Endometrium (tissue), 2 donors: ENCODE results near the gene ABT1.
"Not testable (repeated sequence)": the region's sequence is repeated elsewhere in the genome, so short reads cannot be mapped to it uniquely, and the experiment has no call there.

ENCODE experiments used
- FAIRE-seq: peaks from 2 replicates; lab custom pipeline; 2012; peaks lifted over from hg19 to GRCh38; lab: Jason Lieb, UNC
- donor health status: control.
- donor health status: control.

Gene ABT1

GRCh38 chr6:26596579-26597388, at the start of gene ABT1:
Gene ABT1, plus strand, starts transcription at chr6:26596953. Its CDS starts 30 bp downstream, at chr6:26596983.
- FAIRE-seq = peak; percentile 95

GRCh38 chr6:26547363-26547762, 49.4 kb upstream of the ABT1 start:
- not testable (repeated sequence) for FAIRE-seq

- no peak for FAIRE-seq
These were observed 46.3 kb upstream of the ABT1 start for GRCh38 chr6:26550250-26550993.

- no peak for FAIRE-seq
These were observed 44.5 kb upstream of the ABT1 start for GRCh38 chr6:26552205-26552604.

GRCh38 chr6:26552640-26553188, 44.0 kb upstream of the ABT1 start:
- no peak for FAIRE-seq

- FAIRE-seq = no peak
These were observed 43.5 kb upstream of the ABT1 start for GRCh38 chr6:26553264-26553634.

GRCh38 chr6:26553635-26554446, 42.9 kb upstream of the ABT1 start:
- no peak for FAIRE-seq

GRCh38 chr6:26554447-26554696, 42.4 kb upstream of the ABT1 start:
- no peak for FAIRE-seq

GRCh38 chr6:26554697-26555504, 41.9 kb upstream of the ABT1 start:
- FAIRE-seq = no peak

- no peak for FAIRE-seq
These were observed 41.1 kb upstream of the ABT1 start for GRCh38 chr6:26555505-26556262.

- no peak for FAIRE-seq
These were observed 40.3 kb upstream of the ABT1 start for GRCh38 chr6:26556263-26557070.

GRCh38 chr6:26561533-26562466, 35.0 kb upstream of the ABT1 start:
- no peak for FAIRE-seq

GRCh38 chr6:26563488-26563887, 33.3 kb upstream of the ABT1 start:
- FAIRE-seq = no peak

GRCh38 chr6:26568601-26569432, 27.9 kb upstream of the ABT1 start:
- FAIRE-seq = no peak

GRCh38 chr6:26569433-26569764, 27.4 kb upstream of the ABT1 start:
- no peak for FAIRE-seq

- no peak for FAIRE-seq
These were observed 26.5 kb upstream of the ABT1 start for GRCh38 chr6:26570027-26570809.

GRCh38 chr6:26571592-26572296, 25.0 kb upstream of the ABT1 start:
- FAIRE-seq = no peak
